Fibroblast of the aortic adventitia (primary cell): ENCODE measurements around the gene PLEKHA1. TPM values are rescaled to one million over a fixed set of nuclear protein-coding genes. Genes with fewer than 3 reads are reported as not detected.

Experiments used
- DNase-seq: peaks from one replicate; pipeline ENCODE4 v3.0.0-alpha.2; 2010; ENCODE audit warnings: low read depth
- H3K4me3 ChIP-seq: 2 replicates; pipeline ENCODE4 v1.5.1; 2011; ENCODE audit warnings: low read depth, mild to moderate bottlenecking, control low read depth, low read length, moderate library complexity
- total RNA-seq: library from RNA; depleted of rRNA; stranded (reverse); fragments of >200 nt; gene quantifications from 2 replicates; pipeline ENCODE4 v1.2.3, GENCODE V29; 2012; ENCODE audit warnings: low replicate concordance
- TF ChIP-seq, protein P1 (sequence below): IDR thresholded peaks from 2 replicates; pipeline ENCODE4 v1.5.1; 2011; ENCODE audit warnings: mild to moderate bottlenecking, low read length, control low read depth, inconsistent platforms; ENCODE audit not compliant: insufficient read depth

PLEKHA1 gene
- total RNA-seq, 1 donor, result 29.8 TPM

DNA sequence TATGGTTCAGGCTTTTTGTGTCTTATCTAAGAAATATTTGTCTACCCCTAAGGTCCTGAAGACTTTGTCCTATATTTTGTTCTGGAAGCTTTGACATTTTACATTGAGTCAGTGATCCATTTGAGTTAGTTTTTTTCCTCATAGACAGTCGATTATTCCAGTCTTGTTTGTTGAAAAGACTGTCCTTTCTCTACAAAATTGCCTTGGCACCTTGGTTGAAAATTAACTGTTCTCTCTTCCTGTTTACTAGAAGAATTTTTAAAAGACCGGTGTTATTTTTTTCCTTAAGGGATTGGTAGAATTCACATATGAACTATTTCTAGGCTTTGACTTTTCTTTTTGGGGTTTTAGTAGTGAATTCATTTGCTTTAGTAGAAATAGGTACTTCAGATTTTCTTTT lies 12.0 kb downstream of the PLEKHA1 start:
- TF ChIP-seq, protein P1, sequence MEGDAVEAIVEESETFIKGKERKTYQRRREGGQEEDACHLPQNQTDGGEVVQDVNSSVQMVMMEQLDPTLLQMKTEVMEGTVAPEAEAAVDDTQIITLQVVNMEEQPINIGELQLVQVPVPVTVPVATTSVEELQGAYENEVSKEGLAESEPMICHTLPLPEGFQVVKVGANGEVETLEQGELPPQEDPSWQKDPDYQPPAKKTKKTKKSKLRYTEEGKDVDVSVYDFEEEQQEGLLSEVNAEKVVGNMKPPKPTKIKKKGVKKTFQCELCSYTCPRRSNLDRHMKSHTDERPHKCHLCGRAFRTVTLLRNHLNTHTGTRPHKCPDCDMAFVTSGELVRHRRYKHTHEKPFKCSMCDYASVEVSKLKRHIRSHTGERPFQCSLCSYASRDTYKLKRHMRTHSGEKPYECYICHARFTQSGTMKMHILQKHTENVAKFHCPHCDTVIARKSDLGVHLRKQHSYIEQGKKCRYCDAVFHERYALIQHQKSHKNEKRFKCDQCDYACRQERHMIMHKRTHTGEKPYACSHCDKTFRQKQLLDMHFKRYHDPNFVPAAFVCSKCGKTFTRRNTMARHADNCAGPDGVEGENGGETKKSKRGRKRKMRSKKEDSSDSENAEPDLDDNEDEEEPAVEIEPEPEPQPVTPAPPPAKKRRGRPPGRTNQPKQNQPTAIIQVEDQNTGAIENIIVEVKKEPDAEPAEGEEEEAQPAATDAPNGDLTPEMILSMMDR, result no peak
- DNase-seq, result no peak
- H3K4me3 ChIP-seq, result no peak overlapping the region

DNA sequence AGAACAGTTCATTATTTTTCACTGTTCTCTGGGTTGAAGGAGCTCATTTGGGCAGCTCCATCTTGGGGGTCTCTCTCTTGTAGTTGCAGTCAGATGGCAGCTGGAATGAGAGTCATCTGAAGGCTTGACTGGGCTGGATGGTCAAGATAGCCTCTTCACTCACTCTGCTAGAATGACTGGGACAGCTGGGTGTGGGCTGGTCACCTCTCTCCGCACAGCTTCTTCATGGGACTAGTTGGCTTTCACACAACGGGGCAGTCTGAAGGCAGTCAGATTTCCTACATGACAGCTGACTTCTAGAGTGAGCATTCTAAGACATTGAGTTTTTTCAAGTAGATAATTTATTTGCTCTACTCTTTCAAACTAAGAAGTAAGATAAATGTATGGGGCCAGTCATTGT lies 13.1 kb downstream of the PLEKHA1 start:
- TF ChIP-seq, protein P1, result no peak
- H3K4me3 ChIP-seq, result no peak overlapping the region
- DNase-seq, result no peak

DNA sequence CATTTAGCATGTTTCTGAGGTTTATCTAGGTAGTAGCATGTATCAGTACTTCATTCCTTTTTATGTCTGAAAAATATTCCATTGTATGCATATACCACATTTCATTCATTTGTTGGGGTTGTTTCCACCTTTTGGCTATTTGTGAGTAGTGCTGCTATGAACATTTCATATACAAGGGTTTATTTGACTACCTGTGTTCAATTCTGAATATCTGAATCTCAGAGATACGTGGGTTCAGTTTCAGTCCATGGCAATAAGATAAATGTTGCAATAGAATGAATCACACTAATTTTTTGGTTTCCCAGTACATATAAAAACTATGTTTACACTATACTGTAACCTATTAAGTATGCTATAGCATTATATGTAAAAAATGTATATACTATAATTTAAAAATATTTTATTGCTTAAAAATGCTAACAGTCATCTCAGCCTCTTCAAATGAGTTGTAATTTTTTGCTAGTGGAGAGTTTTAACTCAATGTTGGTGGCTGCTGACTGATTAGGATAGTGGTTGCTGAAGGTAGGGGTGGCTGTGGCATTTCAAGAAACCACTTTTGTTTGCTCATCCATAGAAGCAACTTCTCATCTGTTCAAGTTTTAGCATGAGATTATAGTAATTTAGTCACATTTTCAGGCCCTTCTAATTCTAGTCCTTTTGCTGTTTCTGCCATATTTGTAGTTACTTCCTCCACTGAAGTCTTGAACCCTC lies 13.9 kb downstream of the PLEKHA1 start:
- TF ChIP-seq, protein P1, result no peak
- H3K4me3 ChIP-seq, result no peak overlapping the region
- DNase-seq, result no peak

DNA sequence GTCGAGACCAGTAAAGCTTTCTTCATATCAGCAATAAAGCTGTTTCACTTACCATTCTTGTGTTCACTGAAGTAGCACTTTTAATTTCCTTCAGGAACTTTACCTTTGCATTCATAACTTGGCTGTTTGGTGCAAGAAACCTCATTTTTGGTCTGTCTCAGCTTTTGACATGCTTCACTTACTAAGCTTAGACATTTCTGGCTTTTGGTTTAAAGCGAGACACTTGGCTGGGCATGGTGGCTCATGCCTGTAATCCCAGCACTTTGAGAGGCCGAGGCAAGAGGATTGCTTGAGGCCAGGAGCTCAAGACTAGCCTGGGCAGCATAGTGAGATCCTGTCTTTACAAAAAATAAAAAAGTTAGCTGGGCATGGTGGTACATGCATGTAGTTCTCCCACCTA lies 15.8 kb downstream of the PLEKHA1 start:
- no peak for DNase-seq
- H3K4me3 ChIP-seq, result no peak overlapping the region
- TF ChIP-seq, protein P1, result no peak

DNA sequence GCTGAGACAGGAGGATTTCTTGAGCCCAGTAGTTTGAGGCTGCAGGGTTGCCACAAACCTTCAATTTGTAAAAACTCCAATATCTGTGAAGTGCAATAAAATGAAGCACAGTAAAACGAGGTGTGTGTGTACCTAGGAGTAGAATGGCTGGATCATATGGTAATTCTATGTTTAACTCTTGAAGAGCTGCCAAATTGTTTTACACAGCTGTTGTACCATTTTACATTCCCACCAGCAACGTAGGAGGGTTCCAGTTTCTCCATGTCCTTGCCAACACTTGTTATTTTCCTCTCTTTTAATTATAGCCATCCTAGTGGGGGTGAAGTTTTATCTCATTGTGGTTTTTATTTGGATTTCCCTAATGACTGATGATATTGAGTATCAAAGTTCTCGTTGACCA lies 16.2 kb downstream of the PLEKHA1 start:
- no peak for DNase-seq
- TF ChIP-seq, protein P1, result no peak
- H3K4me3 ChIP-seq, result no peak overlapping the region

DNA sequence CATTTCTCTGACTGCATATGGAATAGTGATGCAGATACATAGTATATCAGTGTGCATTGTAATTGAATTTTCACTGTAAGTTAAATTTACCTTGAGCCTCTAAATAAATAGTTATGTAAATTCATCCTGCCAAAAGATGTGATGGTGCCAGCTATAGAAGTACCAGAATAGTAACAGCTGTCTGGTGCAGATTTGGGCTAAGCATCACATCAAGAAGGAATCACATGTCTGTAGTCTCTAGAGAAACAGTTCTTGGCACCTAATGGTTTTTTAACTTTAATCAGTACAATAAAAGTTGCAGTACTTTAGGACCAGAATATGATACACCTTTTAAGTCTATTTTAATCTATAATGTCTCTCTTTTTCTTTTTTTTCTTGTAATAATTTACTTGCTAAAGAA lies 17.4 kb downstream of the PLEKHA1 start:
- TF ChIP-seq, protein P1, result no peak
- peak; percentile 35 for DNase-seq
- no peak overlapping the region for H3K4me3 ChIP-seq

DNA sequence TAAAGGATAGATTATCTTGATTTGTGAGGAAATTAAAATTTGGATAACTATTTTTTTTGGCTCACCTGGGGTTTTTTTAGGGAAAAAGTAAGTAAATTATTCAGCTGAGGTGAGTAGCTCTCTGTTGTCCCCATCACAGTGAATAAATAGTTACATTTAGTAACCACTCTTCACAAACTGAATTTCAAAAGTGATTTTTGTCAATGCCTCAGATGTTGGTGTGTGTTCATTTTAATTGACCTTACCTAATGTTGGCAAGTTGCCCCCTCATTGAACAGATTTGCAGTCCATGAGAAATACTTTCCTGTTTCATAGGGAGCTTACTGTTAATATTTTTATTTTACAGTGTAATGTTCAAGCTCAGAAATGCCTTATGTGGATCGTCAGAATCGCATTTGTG lies 18.3 kb downstream of the PLEKHA1 start:
- TF ChIP-seq, protein P1, result no peak
- H3K4me3 ChIP-seq, result no peak overlapping the region
- no peak for DNase-seq
